Epithelial cell of esophagus (primary cell): ENCODE results near the gene RAMACL.

Experiments used
- DNase-seq: peaks from one replicate; pipeline ENCODE4 v3.0.0; 2010; ENCODE audit warnings: low read depth
- H3K4me3 ChIP-seq: 2 replicates; pipeline ENCODE4 v1.5.1; 2011; ENCODE audit warnings: mild to moderate bottlenecking, low read length, control low read depth
- CTCF ChIP-seq: IDR thresholded peaks from 2 replicates; pipeline ENCODE4 v1.5.1; 2011; ENCODE audit warnings: low read depth, mild to moderate bottlenecking, low read length, control low read depth, inconsistent platforms; ENCODE audit not compliant: insufficient read depth; ENCODE audit errors: missing control alignments

Gene RAMACL

DNA sequence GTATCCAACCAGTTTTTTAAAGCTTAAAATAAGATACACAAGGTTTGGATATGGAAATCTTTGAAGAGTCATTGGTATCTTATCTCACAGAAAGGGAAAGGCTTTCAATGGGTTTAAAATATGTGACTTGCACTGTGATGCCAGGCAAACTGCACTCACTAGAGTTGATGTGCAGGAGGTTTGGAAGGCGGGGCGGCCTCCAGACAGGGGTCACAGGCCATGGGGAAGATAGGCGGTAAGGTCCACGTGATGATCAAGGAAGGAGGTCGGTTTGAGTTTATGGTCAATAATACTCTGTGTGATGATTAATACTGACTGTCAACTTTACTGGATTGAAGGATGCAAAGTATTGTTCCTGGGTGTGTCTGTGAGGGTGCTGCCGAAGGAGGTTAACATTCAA lies 9.5 kb upstream of the RAMACL start:
- DNase-seq: no peak
- TF ChIP-seq CTCF: no peak
- H3K4me3 ChIP-seq: no peak overlapping the region

- H3K4me3 ChIP-seq: no peak overlapping the region
- TF ChIP-seq CTCF: no peak
- peak; percentile 52 for DNase-seq
These were observed 8.7 kb upstream of the RAMACL start for GRCh38 chr6:166595061-166595780.

DNA sequence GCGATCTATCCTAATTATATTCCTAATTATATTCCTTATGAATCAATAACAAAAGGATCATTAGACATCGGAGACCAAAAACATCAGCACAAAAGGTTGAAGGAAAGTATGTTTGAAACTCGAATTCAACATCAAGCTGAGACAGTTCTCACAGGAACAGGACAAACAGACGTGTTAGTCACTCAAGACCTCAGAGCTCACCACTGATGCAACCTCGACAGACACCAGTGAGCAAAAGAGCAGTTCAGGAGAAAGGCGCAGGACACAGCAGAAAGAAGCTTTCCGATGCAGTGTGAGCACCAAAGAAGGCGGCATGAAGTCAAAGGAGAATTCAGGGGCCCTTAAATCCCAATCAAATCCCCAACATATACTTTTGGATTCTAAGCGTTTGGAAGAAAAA lies 6.3 kb upstream of the RAMACL start:
- no peak for TF ChIP-seq CTCF
- no peak overlapping the region for H3K4me3 ChIP-seq
- DNase-seq: peak; percentile 67

DNA sequence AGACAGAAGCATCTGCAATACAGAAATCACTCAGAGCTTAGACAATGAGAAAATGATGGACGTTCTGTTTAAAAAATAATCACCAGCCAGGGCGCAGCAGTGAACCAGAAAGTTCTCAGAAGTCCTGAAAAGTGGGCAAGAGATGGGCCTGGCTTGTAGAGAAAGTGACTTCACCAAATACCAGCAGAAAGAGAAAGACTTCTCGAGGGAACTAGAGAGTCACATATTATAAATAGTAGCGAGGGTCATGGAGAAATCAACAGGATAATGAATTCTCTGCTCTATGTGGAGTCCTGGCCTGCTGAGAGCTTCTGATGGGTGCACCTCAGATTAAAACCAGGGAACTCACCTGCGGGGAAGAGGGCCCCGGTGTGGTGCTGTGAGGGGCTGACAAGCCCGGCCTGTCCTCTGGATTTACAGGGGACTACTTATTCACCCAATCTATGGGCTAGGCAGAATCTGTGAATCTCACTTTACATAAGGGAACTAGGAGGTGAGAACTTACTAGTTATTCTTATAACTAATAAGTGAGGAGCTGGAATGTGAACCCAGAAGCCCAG lies 5.6 kb upstream of the RAMACL start:
- TF ChIP-seq CTCF: no peak

GRCh38 chr6:166591026-166591425 lies 4.5 kb upstream of the RAMACL start:
- no peak overlapping the region for H3K4me3 ChIP-seq
- no peak for DNase-seq
- TF ChIP-seq CTCF: no peak

More for the DNA sequence above, 5.6 kb upstream of the RAMACL start:
- DNase-seq: no peak
- no peak overlapping the region for H3K4me3 ChIP-seq

- DNase-seq: no peak
- TF ChIP-seq CTCF: no peak
- H3K4me3 ChIP-seq: no peak overlapping the region
These were observed 3.5 kb upstream of the RAMACL start for GRCh38 chr6:166589786-166590574.
